Activated CD4-positive, alpha-beta T cell treated with anti-CD3 and anti-CD28 coated beads for 24 hours (primary cell): ENCODE data around the gene MYRFL.
A peak's percentile ranks its signal among the peaks of the same experiment; 100 is the strongest.

ENCODE experiments used
- DNase-seq, 2 donors: peaks; one replicate each; pipeline ENCODE4 v3.0.0-alpha.2; 2020; ENCODE audit warnings: low read depth in 2 of 2

The MYRFL gene

GRCh38 chr12:69931569-69931968, 106.5 kb downstream of the MYRFL start:
- no peak for DNase-seq

GRCh38 chr12:69932154-69932553, 107.1 kb downstream of the MYRFL start:
- DNase-seq, result no peak

DNA sequence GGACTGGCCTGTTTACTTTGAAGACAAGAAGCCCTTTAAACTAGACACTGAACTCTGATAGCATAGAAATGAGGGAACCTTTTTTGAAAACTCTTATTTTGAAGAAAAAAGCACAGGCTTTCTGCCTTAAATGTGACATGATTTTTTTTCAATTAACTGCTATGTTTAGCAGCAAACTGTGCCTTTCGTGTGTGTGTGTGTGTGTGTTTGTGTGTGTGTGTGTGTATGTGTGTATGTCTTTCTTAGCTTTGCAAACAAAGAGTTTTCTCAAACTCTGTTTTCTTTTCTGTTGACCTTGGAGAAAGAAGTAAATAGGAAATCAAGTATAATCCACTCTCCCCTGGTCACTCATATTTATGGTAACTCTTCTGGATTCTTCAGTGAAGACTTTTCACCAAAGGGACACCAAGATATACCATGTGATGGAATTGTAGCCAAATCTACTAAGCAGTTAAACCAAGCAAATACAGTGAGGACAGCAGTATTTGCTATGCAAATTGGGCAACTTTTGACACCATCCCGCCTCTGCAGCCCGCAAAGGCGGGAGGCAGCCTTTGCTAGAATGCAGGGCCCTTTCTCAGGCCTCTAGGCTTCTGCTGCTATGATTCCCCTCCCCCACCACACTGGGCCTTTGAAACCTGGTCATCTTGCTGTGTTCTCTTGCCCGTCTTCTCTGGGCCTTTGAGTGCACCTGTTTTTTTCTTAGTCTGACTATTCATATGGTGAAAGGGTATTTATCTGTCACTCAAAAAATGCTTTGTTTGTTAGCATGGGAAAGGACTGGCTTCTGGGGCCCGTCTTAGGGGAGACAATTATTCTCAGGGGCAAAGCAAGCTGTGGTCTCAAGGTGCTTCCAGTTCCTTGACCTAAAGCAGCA, 107.9 kb downstream of the MYRFL start:
- DNase-seq, result no peak

- DNase-seq, result no peak
These were observed 109.0 kb downstream of the MYRFL start for GRCh38 chr12:69934011-69934410.

- DNase-seq, result no peak
These were observed 110.6 kb downstream of the MYRFL start for GRCh38 chr12:69935651-69936100.

DNA sequence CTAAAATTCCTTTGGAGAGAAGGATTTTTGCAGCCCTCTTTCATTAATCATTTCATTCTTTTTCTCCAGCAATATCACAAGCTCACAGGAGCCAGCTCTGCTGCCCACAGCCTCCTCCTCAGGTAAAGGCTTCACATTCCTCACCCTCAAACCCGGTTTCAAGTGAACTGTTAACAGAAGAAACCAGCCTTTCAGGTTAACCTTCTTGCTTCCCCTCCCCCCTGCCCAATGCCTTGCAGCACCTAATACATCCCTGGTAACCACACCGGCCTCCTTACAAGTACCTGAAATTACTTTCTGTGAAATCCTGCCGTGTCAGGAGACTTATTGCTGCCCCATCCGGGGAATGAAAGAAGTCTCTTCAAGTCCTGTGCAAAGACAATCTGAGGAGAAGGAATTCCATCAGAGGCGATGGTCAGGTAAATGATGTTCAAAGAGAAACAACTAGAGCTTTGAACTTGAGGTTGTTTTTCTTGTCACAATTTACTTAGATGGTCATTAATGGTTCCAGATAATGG, 111.2 kb downstream of the MYRFL start:
- DNase-seq, result no peak

DNA sequence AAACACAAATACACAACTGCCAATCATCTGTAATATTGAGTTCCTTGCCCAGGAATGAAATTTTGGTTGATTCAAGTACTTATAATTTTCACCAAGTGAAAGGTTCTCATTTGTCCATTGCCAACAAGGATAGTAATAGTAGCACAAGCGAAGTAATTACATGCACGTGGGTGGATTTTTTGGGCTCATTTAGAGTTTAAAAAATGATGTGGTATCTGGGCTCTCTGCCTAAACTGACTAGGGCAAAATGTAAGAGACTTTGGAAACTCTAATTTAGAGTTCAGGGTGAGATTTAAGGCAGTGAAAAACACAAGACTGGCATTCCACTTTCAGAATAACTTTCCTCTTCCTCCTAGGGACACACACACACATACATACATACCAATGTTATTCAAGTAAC, 111.7 kb downstream of the MYRFL start:
- DNase-seq, result no peak

GRCh38 chr12:69947123-69947522, 122.1 kb downstream of the MYRFL start:
- DNase-seq, result no peak

- no peak for DNase-seq
These were observed 122.9 kb downstream of the MYRFL start for GRCh38 chr12:69947897-69948296.

DNA sequence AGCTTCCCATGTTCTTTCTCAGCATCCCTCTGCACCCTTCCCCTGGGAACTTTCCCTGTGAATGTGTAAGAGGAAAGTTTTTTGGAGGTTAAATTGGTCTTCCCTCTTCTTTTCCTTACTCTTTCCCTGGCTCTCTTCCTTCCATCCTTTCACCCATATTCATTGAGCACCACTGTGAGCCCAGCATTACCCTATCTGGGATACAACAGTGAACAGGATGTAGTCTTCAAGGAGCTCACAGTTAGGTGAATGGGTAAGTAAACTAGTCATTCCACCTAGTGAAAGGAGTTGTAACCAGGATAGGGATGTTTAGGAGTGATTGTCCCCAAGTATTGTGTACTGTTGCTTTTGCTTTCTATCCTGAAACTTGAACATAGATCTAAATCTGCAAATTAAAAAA, 123.8 kb downstream of the MYRFL start:
- DNase-seq, result no peak

GRCh38 chr12:69949311-69950002, 124.4 kb downstream of the MYRFL start:
- DNase-seq, result no peak

- DNase-seq, result no peak
These were observed 126.1 kb downstream of the MYRFL start for GRCh38 chr12:69951108-69951507.

GRCh38 chr12:69952890-69953289, 127.9 kb downstream of the MYRFL start:
- DNase-seq, result no peak

DNA sequence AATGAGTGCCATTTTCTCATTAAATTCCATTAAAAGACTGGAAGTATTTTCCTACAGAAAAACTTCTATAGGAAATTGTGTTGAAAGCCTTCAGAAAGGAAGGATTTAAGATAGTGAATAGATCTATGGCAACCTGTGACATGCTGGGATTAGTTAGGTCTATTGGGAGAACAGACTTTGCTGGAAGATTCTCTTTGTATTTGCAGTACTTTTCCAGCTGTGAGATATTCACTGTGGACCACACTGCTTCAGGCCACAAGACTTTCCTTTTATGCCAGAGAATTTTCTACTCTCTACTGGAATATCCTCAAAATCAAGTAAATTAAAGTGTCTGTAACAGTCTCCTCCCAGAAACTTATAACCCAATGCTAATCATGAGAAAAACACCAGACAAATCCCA, 136.2 kb downstream of the MYRFL start:
- no peak for DNase-seq

GRCh38 chr12:69966409-69966808, 141.4 kb downstream of the MYRFL start:
- no peak for DNase-seq

DNA sequence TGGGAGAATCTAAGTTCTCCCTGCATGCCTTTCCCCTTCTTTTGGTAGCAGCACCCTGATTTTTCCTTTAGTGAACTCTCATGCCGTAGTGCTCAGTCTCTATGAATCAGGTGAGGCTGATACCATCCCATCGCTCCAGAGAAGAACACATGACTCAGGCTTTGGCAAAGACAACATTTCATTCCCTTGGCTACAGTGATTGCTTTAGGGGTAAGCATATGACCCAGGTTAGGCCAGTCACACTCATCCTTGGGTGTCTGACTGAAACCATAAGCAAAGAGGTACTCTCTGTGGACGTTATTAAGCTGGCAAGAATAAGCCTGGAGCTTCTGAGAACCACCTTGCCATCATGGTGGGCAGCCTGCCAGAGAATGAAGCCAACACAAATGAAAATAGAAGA, 141.8 kb downstream of the MYRFL start:
- DNase-seq, result no peak

DNA sequence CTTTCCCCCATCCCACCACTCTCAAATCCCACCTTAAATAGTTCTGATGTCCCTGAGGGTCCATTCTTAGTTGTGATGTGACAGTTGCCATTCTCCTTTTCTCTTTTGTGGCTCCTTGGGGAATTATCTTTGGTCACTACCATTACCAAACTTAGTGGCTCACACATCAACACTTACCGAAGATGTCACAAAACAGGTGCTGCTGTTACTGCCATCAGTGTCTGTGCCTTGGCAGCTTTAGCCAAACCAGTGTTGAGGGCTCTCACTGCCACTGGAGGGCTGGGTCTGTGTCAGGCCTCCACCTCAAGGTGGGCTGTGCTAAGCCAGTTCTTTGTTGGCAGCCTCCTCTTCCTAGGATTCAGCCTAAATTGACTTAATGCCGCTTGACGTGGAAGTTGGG, 144.0 kb downstream of the MYRFL start:
- no peak for DNase-seq

- no peak for DNase-seq
These were observed 147.1 kb downstream of the MYRFL start for GRCh38 chr12:69972136-69972535.

- DNase-seq, result no peak
These were observed 153.0 kb downstream of the MYRFL start for GRCh38 chr12:69978020-69978419.

- DNase-seq, result no peak
These were observed 157.0 kb downstream of the MYRFL start for GRCh38 chr12:69981881-69982475.

- DNase-seq, result no peak
These were observed 159.2 kb downstream of the MYRFL start for GRCh38 chr12:69984241-69984640.

DNA sequence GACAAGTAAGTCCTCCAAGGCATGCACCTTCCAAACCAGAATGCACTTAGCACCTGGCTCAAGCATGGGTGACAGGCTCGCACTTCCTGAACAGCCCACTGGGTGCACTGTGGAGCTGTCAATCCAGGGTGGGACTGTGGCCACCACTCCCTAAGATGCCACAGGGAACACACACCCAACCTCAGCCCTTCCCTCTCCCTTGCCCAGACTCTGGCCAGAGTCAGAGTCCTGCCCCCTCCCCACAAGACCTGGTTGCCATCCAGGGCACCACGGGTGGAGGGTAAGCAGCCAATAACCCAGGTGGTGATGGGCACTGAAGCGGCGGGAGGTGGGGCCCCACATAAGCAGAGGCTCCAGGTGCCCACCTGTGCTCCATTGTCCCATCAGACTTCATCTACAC, 160.6 kb downstream of the MYRFL start:
- DNase-seq, result peak in 1 of 2 donors; percentile 6

DNA sequence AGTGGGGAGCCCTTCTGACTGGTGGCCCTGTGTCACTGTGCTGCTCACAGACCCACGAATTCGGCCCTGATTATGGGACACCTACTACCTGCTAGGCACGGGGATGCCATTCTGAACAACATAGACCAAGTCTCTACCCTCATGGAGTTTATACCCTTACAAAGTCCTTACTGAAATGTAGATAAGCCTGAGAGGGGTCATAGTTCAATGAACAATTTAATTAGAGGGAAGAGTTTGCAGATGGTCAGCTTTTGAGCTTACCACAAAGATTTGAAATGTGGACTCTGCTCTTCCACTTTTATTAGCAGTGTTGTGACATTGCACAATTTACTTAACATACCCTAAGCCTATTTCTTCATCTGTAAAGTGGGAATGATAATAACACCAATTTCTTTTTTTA, 161.1 kb downstream of the MYRFL start:
- no peak for DNase-seq
